ENCODE measurements around the gene CBLB.

DNA sequence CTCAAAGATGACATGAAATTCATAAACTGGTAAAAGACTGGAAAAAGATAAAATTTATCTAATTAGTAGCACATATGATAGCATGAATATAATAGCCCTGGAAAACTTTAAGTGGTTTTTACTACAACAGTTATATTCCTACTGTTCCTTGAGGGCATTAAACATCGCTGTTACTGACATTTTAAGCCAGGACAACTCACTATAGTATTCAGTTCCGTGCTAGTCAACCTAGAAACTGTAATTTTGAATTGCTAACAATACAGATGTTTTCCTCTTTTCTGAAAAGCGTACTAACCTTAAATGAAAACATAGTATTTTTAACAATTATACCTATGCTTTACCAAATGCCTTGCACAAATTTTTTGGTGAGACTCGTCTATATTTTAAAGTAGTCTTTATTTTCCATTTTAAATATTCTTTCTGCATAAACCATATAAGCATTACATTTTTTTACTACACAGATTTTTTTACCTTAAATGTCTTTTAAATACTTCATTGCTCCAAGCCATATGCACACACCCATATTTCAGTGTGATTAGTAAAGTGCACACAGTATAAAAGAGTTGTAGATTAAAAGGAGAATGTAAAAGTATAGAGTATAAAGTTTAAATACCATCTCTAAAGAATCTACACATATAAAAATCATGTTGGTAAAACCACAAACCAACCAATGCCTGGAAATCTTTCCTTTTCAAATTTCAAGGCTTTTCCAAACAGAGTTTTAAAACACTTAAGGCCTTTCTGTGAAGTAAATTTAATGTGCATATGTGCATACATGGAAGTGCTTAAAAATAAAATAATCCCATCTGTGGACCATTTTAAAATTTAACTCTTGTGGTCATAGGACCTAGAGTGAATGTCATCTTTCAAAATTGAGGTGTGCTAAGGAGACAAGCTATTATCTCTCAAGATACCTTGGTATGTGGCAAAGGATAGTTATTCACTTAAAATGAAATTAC lies 20.1 kb upstream of the CBLB start:
- TF ChIP-seq, protein P1, sequence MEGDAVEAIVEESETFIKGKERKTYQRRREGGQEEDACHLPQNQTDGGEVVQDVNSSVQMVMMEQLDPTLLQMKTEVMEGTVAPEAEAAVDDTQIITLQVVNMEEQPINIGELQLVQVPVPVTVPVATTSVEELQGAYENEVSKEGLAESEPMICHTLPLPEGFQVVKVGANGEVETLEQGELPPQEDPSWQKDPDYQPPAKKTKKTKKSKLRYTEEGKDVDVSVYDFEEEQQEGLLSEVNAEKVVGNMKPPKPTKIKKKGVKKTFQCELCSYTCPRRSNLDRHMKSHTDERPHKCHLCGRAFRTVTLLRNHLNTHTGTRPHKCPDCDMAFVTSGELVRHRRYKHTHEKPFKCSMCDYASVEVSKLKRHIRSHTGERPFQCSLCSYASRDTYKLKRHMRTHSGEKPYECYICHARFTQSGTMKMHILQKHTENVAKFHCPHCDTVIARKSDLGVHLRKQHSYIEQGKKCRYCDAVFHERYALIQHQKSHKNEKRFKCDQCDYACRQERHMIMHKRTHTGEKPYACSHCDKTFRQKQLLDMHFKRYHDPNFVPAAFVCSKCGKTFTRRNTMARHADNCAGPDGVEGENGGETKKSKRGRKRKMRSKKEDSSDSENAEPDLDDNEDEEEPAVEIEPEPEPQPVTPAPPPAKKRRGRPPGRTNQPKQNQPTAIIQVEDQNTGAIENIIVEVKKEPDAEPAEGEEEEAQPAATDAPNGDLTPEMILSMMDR (IDR thresholded peaks at IDR 0.05 in 8 of 11, conservative IDR thresholded peaks at IDR 0.05 in 3 of 11) = no peak
- TF ChIP-seq POLR2A (IDR thresholded peaks at IDR 0.05) (no peak), POLR2AphosphoS5 (IDR thresholded peaks at IDR 0.05) (no peak)
